ENCODE results near the gene ARHGAP11A. TPM values are rescaled to one million over a fixed set of nuclear protein-coding genes. Genes with fewer than 3 reads are reported as not detected.

ARHGAP11A gene
- polyA plus RNA-seq, 1 donor from 2014 or later = 0.50 TPM

GRCh38 chr15:32668942-32669341 lies 53.6 kb downstream of the ARHGAP11A start:
- Histone ChIP-seq H3K9ac (ENCODE audit: low read length) (no peak overlapping the region), H3K79me2 (replicated peaks; ENCODE audit: insufficient read depth, low read length) (no peaks in the 10 kb centered on the region), H3K27ac (ENCODE audit: low read length) (no peak overlapping the region), H3K36me3 (ENCODE audit: insufficient read depth, low read length) (no peaks in the 10 kb centered on the region), H3K4me3 (ENCODE audit: low read length) (no peak overlapping the region), H3K27me3 (ENCODE audit: insufficient read depth, low read depth, low read length) (no peaks in the 10 kb centered on the region), H3K9me3 (ENCODE audit: low read length) (no peaks in the 10 kb centered on the region), H3K9me2 (ENCODE audit: insufficient read depth, low read length) (no peaks in the 10 kb centered on the region), H3K4me2 (ENCODE audit: low read length) (no peak overlapping the region), H4K20me1 (ENCODE audit: insufficient read depth) (no peaks in the 10 kb centered on the region), H2AFZ (ENCODE audit: low read depth, low read length) (no peak overlapping the region), H3F3A (ENCODE audit: insufficient read depth, low read length, poor library complexity, severe bottlenecking) (no peaks in the 10 kb centered on the region)
- no peak for TF ChIP-seq EZH2 (IDR thresholded peaks at IDR 0.05; ENCODE audit: borderline replicate concordance, insufficient read depth, low read length, poor library complexity, severe bottlenecking)

- Histone ChIP-seq H3K9me3 (ENCODE audit: low read length) (no peaks in the 10 kb centered on the region), H3K36me3 (ENCODE audit: insufficient read depth, low read length) (no peaks in the 10 kb centered on the region), H3K9me2 (ENCODE audit: insufficient read depth, low read length) (no peaks in the 10 kb centered on the region), H3K4me3 (ENCODE audit: low read length) (no peak overlapping the region), H3K27ac (ENCODE audit: low read length) (no peak overlapping the region), H3K27me3 (ENCODE audit: insufficient read depth, low read depth, low read length) (no peaks in the 10 kb centered on the region), H2AFZ (ENCODE audit: low read depth, low read length) (no peak overlapping the region), H3K4me2 (ENCODE audit: low read length) (no peak overlapping the region), H3F3A (ENCODE audit: insufficient read depth, low read length, poor library complexity, severe bottlenecking) (no peaks in the 10 kb centered on the region), H4K20me1 (ENCODE audit: insufficient read depth) (no peaks in the 10 kb centered on the region), H3K9ac (ENCODE audit: low read length) (no peak overlapping the region), H3K79me2 (replicated peaks; ENCODE audit: insufficient read depth, low read length) (no peaks in the 10 kb centered on the region)
- TF ChIP-seq RAD21 (conservative IDR thresholded peaks at IDR 0.05) (no peak), TAF1 (IDR thresholded peaks at IDR 0.05; ENCODE audit: low read depth) (no peak), MXI1 (conservative IDR thresholded peaks at IDR 0.05; ENCODE audit: poor library complexity, severe bottlenecking) (no peak), CTCF (IDR thresholded peaks at IDR 0.05; ENCODE audit: poor library complexity, severe bottlenecking) (no peak), REST (IDR thresholded peaks at IDR 0.05; ENCODE audit: borderline replicate concordance) (no peak), EZH2 (IDR thresholded peaks at IDR 0.05; ENCODE audit: borderline replicate concordance, insufficient read depth, low read length, poor library complexity, severe bottlenecking) (no peak), SMC3 (conservative IDR thresholded peaks at IDR 0.05; ENCODE audit: poor library complexity) (no peak), EP300 (conservative IDR thresholded peaks at IDR 0.05; ENCODE audit: poor library complexity, severe bottlenecking) (no peak), POLR2AphosphoS5 (IDR thresholded peaks at IDR 0.05) (no peak)
Measured at GRCh38 chr15:32669896-32670611, 54.8 kb downstream of the ARHGAP11A start.
